GM19395 (cell line): Measurements from ENCODE around the gene LRRC59.

ENCODE experiments used
- ATAC-seq: cut with Tn5 transposase; IDR thresholded peaks from one replicate; pipeline ENCODE4 v1.9.1; 2021; ENCODE audit warnings: mild to moderate bottlenecking, moderate library complexity; ENCODE audit not compliant: unreplicated experiment

Gene LRRC59

GRCh38 chr17:50363217-50364060, 33.9 kb downstream of the LRRC59 start:
- no peak for ATAC-seq

GRCh38 chr17:50362661-50363060, 34.7 kb downstream of the LRRC59 start:
- no peak for ATAC-seq

- ATAC-seq: peak; percentile 49
Measured at GRCh38 chr17:50361561-50362480, 35.5 kb downstream of the LRRC59 start.

GRCh38 chr17:50360486-50361115, 36.7 kb downstream of the LRRC59 start:
- no peak for ATAC-seq

- no peak for ATAC-seq
Measured at GRCh38 chr17:50359998-50360461, 37.3 kb downstream of the LRRC59 start.

GRCh38 chr17:50359005-50359699, 38.2 kb downstream of the LRRC59 start:
- no peak for ATAC-seq

GRCh38 chr17:50358177-50358576, 39.1 kb downstream of the LRRC59 start:
- no peak for ATAC-seq

GRCh38 chr17:50356892-50357510, 40.3 kb downstream of the LRRC59 start:
- ATAC-seq: no peak

GRCh38 chr17:50356418-50356817, 40.9 kb downstream of the LRRC59 start:
- no peak for ATAC-seq

- no peak for ATAC-seq
Measured at GRCh38 chr17:50355701-50356341, 41.5 kb downstream of the LRRC59 start.

GRCh38 chr17:50355336-50355700, 42.0 kb downstream of the LRRC59 start:
- ATAC-seq: no peak

- ATAC-seq: no peak
Measured at GRCh38 chr17:50354776-50355175, 42.5 kb downstream of the LRRC59 start.

- ATAC-seq: no peak
Measured at GRCh38 chr17:50354198-50354597, 43.1 kb downstream of the LRRC59 start.

- ATAC-seq: no peak
Measured at GRCh38 chr17:50353600-50354195, 43.6 kb downstream of the LRRC59 start.

- no peak for ATAC-seq
Measured at GRCh38 chr17:50352693-50353599, 44.4 kb downstream of the LRRC59 start.

- ATAC-seq: no peak
Measured at GRCh38 chr17:50352072-50352692, 45.1 kb downstream of the LRRC59 start.

- ATAC-seq: no peak
Measured at GRCh38 chr17:50350733-50351132, 46.6 kb downstream of the LRRC59 start.

GRCh38 chr17:50349243-50349600, 48.1 kb downstream of the LRRC59 start:
- no peak for ATAC-seq
